ENCODE results near the gene LUZP1. TPM values are rescaled to one million over a fixed set of nuclear protein-coding genes. Genes with fewer than 3 reads are reported as not detected.

LUZP1 gene
- total and polyA plus RNA-seq, 2 experiments from 2014 or later: 45.7 to 152 TPM

DNA sequence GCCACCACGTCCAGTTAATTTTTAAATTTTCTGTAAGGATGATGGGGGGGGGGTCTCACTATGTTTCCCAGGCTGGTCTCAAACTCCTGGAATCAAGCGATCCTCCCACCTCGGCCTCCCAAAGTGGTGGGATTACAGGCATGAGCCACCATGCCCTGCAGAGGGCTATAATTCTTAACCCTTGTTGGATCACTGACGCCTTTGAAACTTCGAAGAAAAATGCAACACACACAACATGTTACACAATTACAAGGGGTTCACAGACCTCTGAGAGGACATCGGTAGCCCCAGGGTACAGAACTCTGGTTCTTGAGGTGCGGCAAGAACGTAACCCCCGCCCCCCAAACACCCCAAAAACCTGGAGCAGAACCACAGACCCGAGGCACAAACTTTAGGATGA is 8.4 kb upstream of the LUZP1 start:
- Histone ChIP-seq H2AFZ (peak overlapping the region; percentile 98), H3K4me1 (ENCODE audit: insufficient read depth) (peaks cover 11% of the 10 kb centered on the region; the same call in 1 of the 2 replicates), H4K20me1 (replicated peaks; ENCODE audit: insufficient read depth) (no peaks in the 10 kb centered on the region), H3K36me3 (ENCODE audit: insufficient read depth) (no peaks in the 10 kb centered on the region), H3K9me2 (ENCODE audit: insufficient read depth) (no peaks in the 10 kb centered on the region), H3K79me2 (replicated peaks; ENCODE audit: insufficient read depth) (no peaks in the 10 kb centered on the region), H3F3A (replicated peaks; ENCODE audit: low read depth) (peaks cover 10% of the 10 kb centered on the region; the same call in 1 of the 2 replicates), H3K27ac (ENCODE audit: low read depth) (no peak overlapping the region), H3K27me3 (ENCODE audit: insufficient read depth) (peaks cover 32% of the 10 kb centered on the region), H3K4me3 (peak overlapping the region; percentile 76), H3K4me2 (peak overlapping the region; percentile 90)
- ATAC-seq (no peak), DNase-seq (ENCODE audit: low spot score) (no peak)
- Mint-ChIP-seq H3K27me3 (ENCODE audit: insufficient read depth, low read depth, poor library complexity) (peaks cover 27% of the 10 kb centered on the region), H3K4me1 (peaks cover 2% of the 10 kb centered on the region; the same call in 1 of the 3 replicates), H3K36me3 (ENCODE audit: low read depth) (no peaks in the 10 kb centered on the region), H3K4me3 (peak overlapping the region; percentile 84), H3K9me3 (no peaks in the 10 kb centered on the region; the same call in 2 of the 3 replicates), H3K27ac (no peak overlapping the region)
- TF ChIP-seq CREB1 (CRISPR knock-in tag; IDR thresholded peaks at IDR 0.05; ENCODE audit: low read depth): no peak
- TF ChIP-seq, protein P1, sequence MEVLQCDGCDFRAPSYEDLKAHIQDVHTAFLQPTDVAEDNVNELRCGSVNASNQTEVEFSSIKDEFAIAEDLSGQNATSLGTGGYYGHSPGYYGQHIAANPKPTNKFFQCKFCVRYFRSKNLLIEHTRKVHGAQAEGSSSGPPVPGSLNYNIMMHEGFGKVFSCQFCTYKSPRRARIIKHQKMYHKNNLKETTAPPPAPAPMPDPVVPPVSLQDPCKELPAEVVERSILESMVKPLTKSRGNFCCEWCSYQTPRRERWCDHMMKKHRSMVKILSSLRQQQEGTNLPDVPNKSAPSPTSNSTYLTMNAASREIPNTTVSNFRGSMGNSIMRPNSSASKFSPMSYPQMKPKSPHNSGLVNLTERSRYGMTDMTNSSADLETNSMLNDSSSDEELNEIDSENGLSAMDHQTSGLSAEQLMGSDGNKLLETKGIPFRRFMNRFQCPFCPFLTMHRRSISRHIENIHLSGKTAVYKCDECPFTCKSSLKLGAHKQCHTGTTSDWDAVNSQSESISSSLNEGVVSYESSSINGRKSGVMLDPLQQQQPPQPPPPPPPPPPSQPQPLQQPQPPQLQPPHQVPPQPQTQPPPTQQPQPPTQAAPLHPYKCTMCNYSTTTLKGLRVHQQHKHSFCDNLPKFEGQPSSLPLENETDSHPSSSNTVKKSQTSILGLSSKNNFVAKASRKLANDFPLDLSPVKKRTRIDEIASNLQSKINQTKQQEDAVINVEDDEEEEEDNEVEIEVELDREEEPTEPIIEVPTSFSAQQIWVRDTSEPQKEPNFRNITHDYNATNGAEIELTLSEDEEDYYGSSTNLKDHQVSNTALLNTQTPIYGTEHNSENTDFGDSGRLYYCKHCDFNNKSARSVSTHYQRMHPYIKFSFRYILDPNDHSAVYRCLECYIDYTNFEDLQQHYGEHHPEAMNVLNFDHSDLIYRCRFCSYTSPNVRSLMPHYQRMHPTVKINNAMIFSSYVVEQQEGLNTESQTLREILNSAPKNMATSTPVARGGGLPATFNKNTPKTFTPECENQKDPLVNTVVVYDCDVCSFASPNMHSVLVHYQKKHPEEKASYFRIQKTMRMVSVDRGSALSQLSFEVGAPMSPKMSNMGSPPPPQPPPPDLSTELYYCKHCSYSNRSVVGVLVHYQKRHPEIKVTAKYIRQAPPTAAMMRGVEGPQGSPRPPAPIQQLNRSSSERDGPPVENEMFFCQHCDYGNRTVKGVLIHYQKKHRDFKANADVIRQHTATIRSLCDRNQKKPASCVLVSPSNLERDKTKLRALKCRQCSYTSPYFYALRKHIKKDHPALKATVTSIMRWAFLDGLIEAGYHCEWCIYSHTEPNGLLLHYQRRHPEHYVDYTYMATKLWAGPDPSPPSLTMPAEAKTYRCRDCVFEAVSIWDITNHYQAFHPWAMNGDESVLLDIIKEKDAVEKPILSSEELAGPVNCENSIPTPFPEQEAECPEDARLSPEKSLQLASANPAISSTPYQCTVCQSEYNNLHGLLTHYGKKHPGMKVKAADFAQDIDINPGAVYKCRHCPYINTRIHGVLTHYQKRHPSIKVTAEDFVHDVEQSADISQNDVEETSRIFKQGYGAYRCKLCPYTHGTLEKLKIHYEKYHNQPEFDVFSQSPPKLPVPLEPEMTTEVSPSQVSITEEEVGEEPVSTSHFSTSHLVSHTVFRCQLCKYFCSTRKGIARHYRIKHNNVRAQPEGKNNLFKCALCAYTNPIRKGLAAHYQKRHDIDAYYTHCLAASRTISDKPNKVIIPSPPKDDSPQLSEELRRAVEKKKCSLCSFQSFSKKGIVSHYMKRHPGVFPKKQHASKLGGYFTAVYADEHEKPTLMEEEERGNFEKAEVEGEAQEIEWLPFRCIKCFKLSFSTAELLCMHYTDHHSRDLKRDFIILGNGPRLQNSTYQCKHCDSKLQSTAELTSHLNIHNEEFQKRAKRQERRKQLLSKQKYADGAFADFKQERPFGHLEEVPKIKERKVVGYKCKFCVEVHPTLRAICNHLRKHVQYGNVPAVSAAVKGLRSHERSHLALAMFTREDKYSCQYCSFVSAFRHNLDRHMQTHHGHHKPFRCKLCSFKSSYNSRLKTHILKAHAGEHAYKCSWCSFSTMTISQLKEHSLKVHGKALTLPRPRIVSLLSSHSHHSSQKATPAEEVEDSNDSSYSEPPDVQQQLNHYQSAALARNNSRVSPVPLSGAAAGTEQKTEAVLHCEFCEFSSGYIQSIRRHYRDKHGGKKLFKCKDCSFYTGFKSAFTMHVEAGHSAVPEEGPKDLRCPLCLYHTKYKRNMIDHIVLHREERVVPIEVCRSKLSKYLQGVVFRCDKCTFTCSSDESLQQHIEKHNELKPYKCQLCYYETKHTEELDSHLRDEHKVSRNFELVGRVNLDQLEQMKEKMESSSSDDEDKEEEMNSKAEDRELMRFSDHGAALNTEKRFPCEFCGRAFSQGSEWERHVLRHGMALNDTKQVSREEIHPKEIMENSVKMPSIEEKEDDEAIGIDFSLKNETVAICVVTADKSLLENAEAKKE (CRISPR knock-in tag; IDR thresholded peaks at IDR 0.05): no peak

DNA sequence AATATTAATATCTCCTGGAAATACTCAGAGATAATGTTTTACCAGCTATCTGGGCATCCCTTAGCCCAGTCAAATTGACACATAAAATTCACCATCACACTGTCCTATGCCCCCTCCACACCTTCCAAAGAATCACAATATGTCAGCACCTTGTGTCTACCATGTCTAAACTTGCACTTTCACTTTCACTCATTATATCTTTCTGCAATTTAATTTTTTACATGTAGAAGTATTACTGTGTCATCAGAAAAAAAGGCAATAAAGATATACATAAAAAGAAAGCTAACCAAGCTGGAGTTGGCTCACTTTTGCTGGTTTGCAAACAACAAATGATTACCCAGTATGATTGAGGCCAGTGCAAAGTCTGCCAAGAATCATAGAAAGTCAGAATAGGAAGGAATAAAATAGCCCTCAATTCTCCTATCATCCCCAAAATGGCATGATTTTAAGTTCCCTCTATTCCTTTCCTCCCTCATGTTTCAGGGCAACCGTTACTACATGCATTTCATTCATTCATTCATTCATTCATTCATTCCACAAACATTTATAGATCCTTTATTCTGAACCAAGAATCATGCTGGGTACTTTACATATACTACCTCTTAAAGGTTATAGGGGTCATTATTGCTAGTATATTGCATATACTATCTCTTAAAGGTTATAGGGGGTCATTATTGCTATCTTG is 5.9 kb upstream of the LUZP1 start:
- H3K27ac Mint-ChIP-seq: no peak overlapping the region
- peaks cover 7% of the 10 kb centered on the region for H3K4me1 Mint-ChIP-seq
- DNase-seq (ENCODE audit: low spot score): no peak
- no peak for ATAC-seq
- Histone ChIP-seq H3K27me3 (ENCODE audit: insufficient read depth) (peaks cover 32% of the 10 kb centered on the region), H3K4me2 (no peak overlapping the region), H2AFZ (no peak overlapping the region), H4K20me1 (replicated peaks; ENCODE audit: insufficient read depth) (no peaks in the 10 kb centered on the region), H3K4me1 (ENCODE audit: insufficient read depth) (peaks cover 12% of the 10 kb centered on the region), H3K9me2 (ENCODE audit: insufficient read depth) (no peaks in the 10 kb centered on the region), H3F3A (replicated peaks; ENCODE audit: low read depth) (peaks cover 12% of the 10 kb centered on the region; the same call in 1 of the 2 replicates), H3K36me3 (ENCODE audit: insufficient read depth) (no peaks in the 10 kb centered on the region), H3K79me2 (replicated peaks; ENCODE audit: insufficient read depth) (no peaks in the 10 kb centered on the region), H3K4me3 (no peak overlapping the region), H3K27ac (ENCODE audit: low read depth) (no peak overlapping the region)
- TF ChIP-seq JUNB (IDR thresholded peaks at IDR 0.05; ENCODE audit: unreplicated experiment): no peak
- TF ChIP-seq CREB1 (CRISPR knock-in tag; IDR thresholded peaks at IDR 0.05; ENCODE audit: low read depth): no peak
- TF ChIP-seq EZH2phosphoT487 (IDR thresholded peaks at IDR 0.05; ENCODE audit: unreplicated experiment): no peak
- TF ChIP-seq ZNF331 (CRISPR knock-in tag; IDR thresholded peaks at IDR 0.05; ENCODE audit: low read depth): no peak
- TF ChIP-seq NANOG (IDR thresholded peaks at IDR 0.05; ENCODE audit: borderline replicate concordance): no peak
- H3K9me3 Mint-ChIP-seq: no peaks in the 10 kb centered on the region; the same call in 2 of the 3 replicates
- peaks cover 30% of the 10 kb centered on the region for H3K27me3 Mint-ChIP-seq (ENCODE audit: insufficient read depth, low read depth, poor library complexity)
- no peak overlapping the region for H3K4me3 Mint-ChIP-seq
- no peaks in the 10 kb centered on the region for H3K36me3 Mint-ChIP-seq (ENCODE audit: low read depth)

Data from GM23338 (cell line).